Measurements from ENCODE around the gene AGO3. TPM values are rescaled to one million over a fixed set of nuclear protein-coding genes. Genes with fewer than 3 reads are reported as not detected.

Gene AGO3
- total RNA-seq, 1 experiment from 2014 or later = 39.4 TPM

DNA sequence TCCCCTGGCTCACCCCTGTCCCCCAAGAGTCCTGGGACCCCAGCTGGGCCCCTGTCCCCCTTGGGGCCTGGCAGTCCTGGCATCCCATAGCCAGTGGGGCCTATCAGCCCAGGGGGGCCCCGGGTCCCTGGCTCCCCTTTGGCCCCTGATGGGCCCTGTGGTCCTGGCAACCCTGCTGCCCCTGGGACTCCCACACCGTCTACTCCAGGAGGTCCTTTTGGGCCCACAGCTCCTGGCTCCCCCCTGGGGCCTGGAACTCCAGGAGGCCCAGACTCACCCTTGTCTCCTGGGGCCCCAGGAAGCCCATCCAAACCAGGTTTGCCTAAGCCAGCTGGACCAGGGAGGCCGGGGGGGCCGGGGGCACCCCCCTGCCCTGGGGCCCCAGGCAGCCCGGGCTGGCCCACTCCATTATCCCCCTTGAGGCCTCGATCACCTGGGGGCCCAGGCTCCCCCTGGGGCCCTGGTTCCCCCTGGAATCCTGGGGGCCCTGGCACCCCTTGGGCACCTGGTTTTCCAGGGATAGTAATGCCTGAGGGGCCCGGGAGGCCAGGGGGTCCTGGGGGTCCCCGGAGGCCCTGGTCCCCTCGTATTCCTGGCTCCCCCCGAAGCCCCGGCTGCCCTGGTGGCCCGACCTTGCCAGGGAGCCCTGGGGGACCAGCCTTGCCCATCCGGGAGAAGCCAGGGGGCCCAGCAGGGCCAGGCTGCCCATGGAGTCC, 167.9 kb downstream of the AGO3 start:
- Histone ChIP-seq H3K36me3 (ENCODE audit: control insufficient read depth, insufficient read depth, low read length) (no peaks in the 10 kb centered on the region), H3K27me3 (ENCODE audit: control insufficient read depth, insufficient read depth, low read length) (no peaks in the 10 kb centered on the region), H3K4me3 (ENCODE audit: low read depth in 2 of 2, low read length in 2 of 2) (no peak overlapping the region), H3K4me1 (ENCODE audit: control insufficient read depth, insufficient read depth, low read length) (peaks cover 3% of the 10 kb centered on the region; the same call in 1 of the 2 replicates), H3K9me3 (ENCODE audit: control insufficient read depth, insufficient read depth, low read depth, low read length) (no peaks in the 10 kb centered on the region), H3K27ac (ENCODE audit: low read length) (no peak overlapping the region)
- POLR2A ChIA-PET = no interaction called here
- CTCF ChIA-PET = interaction anchor here (0.7 kb wide), 1 partner anchor 36 kb away, joined by 3 read pairs; no protein-coding TSS in a partner anchor
- in situ Hi-C loops (cut with HindIII; ENCODE audit: low pct_unique_long_range_greater_than_20kb, low sequenced_read_pairs) (no loop called here), intact Hi-C loops (cut with micrococcal nuclease; ENCODE audit: unreplicated experiment) (no loop called here)
- ATAC-seq (no peak), DNase-seq (ENCODE audit: low read depth, low spot score) (no peak)
- no peak for TF ChIP-seq TCF7L2 (IDR thresholded peaks at IDR 0.05; ENCODE audit: low read depth, low read length)
- TF ChIP-seq CTCF (IDR thresholded peaks at IDR 0.05) = no peak
- no peak for TF ChIP-seq REST (IDR thresholded peaks at IDR 0.05; ENCODE audit: insufficient read depth in 1 of 2, low read depth in 2 of 2, low read length in 1 of 2)
- no peak for TF ChIP-seq POLR2AphosphoS5 (IDR thresholded peaks at IDR 0.05; ENCODE audit: low read depth, low read length)
- no peak for TF ChIP-seq SIN3A (IDR thresholded peaks at IDR 0.05; ENCODE audit: borderline replicate concordance, insufficient read depth, low read depth, low read length)
- no TSS peak for BruUV-seq (replicated peaks)

DNA sequence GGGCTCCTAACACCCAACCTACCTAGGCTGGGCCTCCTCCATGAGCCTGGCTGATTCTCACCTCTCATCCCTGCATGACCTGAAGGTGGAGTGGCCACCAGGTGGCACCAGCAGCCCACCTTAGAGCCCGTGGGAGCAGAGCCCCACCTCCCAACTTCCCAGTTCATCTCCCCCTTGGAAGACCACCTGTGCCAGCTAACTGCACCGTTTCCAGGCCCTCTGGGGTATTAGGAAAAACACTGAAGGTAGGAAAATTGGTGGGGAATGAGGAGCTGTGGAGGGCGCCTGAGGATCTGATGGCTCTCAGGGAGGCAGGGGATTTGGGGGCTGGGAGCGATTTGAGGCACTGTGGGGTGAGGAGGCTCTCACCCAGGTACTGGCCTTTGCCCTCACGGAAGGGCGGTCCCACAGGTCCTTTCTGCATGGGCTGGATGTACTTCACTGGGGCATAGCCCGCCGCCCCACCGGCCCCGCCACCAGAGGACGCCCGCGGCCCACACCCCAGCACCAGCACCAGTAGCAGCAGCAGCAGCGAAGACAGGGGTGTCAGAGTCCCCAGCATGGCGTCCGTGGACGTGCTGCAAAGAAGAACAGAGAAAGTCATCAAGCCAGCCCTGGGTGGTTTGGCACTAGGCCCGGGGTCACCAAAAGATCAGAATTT, 168.9 kb downstream of the AGO3 start:
- BruUV-seq (replicated peaks) = no TSS peak

More for the DNA sequence above, 168.9 kb downstream of the AGO3 start:
- ATAC-seq = peak; percentile 95
- CTCF ChIA-PET = interaction anchor here (0.6 to 1.7 kb wide), 4 partner anchors 32 to 88 kb away, joined by 3 to 6 read pairs (median 4); no protein-coding TSS in a partner anchor
- POLR2A ChIA-PET = no interaction called here
- Histone ChIP-seq H3K9me3 (ENCODE audit: control insufficient read depth, insufficient read depth, low read depth, low read length) (no peaks in the 10 kb centered on the region), H3K4me3 (ENCODE audit: low read depth in 2 of 2, low read length in 2 of 2) (peak overlapping the region in 1 of 2 experiments; percentile 52; a peak in 2 of 4 replicates), H3K27ac (ENCODE audit: low read length) (peak overlapping the region; percentile 63; the same call in 1 of the 2 replicates), H3K36me3 (ENCODE audit: control insufficient read depth, insufficient read depth, low read length) (no peaks in the 10 kb centered on the region), H3K27me3 (ENCODE audit: control insufficient read depth, insufficient read depth, low read length) (no peaks in the 10 kb centered on the region), H3K4me1 (ENCODE audit: control insufficient read depth, insufficient read depth, low read length) (peaks cover 3% of the 10 kb centered on the region; the same call in 1 of the 2 replicates)
- TF ChIP-seq SIN3A (IDR thresholded peaks at IDR 0.05; ENCODE audit: borderline replicate concordance, insufficient read depth, low read depth, low read length) (no peak), CTCF (IDR thresholded peaks at IDR 0.05) (peak; percentile 99), REST (IDR thresholded peaks at IDR 0.05; ENCODE audit: insufficient read depth in 1 of 2, low read depth in 2 of 2, low read length in 1 of 2) (no peak), TCF7L2 (IDR thresholded peaks at IDR 0.05; ENCODE audit: low read depth, low read length) (no peak), POLR2AphosphoS5 (IDR thresholded peaks at IDR 0.05; ENCODE audit: low read depth, low read length) (no peak)
- intact Hi-C loops (cut with micrococcal nuclease; ENCODE audit: unreplicated experiment) (loop anchor here (1.0 to 5.0 kb wide), 2 partner anchors 34 to 87 kb away; no protein-coding TSS in a partner anchor), in situ Hi-C loops (cut with HindIII; ENCODE audit: low pct_unique_long_range_greater_than_20kb, low sequenced_read_pairs) (no loop called here)
- no peak for DNase-seq (ENCODE audit: low read depth, low spot score)

Data from Panc1 (cell line).